Measurements from ENCODE around the gene TMC2.

GRCh38 chr20:2625062-2625461 lies 88.7 kb downstream of the TMC2 start:
- no peak for TF ChIP-seq CTCF (IDR thresholded peaks at IDR 0.05)
- no peak for TF ChIP-seq POLR2A (IDR thresholded peaks at IDR 0.05)
